A549 (cell line): ENCODE data around the gene SACM1L. TPM values are rescaled to one million over a fixed set of nuclear protein-coding genes. Genes with fewer than 3 reads are reported as not detected.

Experiments used
- ATAC-seq, 2 experiments: fragments of 200-7000 bp in 1 of 2; fragments of >200 bp in 1 of 2; cut with Nextera tagmentation in 1 of 2; cut with Tn5 transposase in 1 of 2; 3 replicates each; pipeline versions ENCODE4 v1.8.0 to v1.9.1; 2018 to 2020; ENCODE audit warnings: mild to moderate bottlenecking in 1 of 2, moderate library complexity in 1 of 2
- CTCF ChIA-PET: fragments of 300-600 bp; sonication (Branson Sonifier 250); formaldehyde crosslinking; extraction: SDS; loops from one replicate; lab custom pipeline; 2021; ENCODE audit warnings: antibody characterized with exemption, inconsistent platforms; lab: Yijun Ruan, JAX
- POLR2A ChIA-PET: fragments of 350-600 bp; formaldehyde crosslinking; extraction: SDS; loops from one replicate; lab custom pipeline; 2021; ENCODE audit warnings: antibody characterized with exemption, inconsistent platforms; lab: Yijun Ruan, JAX
- DNase-seq, 2 experiments: peaks; one replicate each; pipeline versions ENCODE4 v3.0.0 to v3.0.0-alpha.2; 2011 to 2016; ENCODE audit warnings: low read depth in 1 of 2, low spot score in 1 of 2
- FAIRE-seq: peaks from 2 replicates; lab custom pipeline; 2011; peaks lifted over from hg19 to GRCh38; lab: Jason Lieb, UNC
- H3K27ac ChIP-seq, 2 experiments: fragments of >200 bp; sonication (Bioruptor Twin); formaldehyde crosslinking; 3 replicates each; pipeline ENCODE4 v1.5.1; 2016 to 2017
- H3K4me1 ChIP-seq: fragments of >200 bp; sonication (Bioruptor Twin); formaldehyde crosslinking; 3 replicates; pipeline ENCODE4 v1.6.1; 2016
- H3K4me2 ChIP-seq: fragments of >200 bp; sonication (Bioruptor Twin); formaldehyde crosslinking; 3 replicates; pipeline ENCODE4 v1.6.1; 2016
- H3K4me3 ChIP-seq: fragments of >200 bp; sonication (Bioruptor Twin); formaldehyde crosslinking; 3 replicates; pipeline ENCODE4 v1.5.1; 2016
- H3K9me3 ChIP-seq: fragments of >200 bp; sonication (Bioruptor Twin); formaldehyde crosslinking; 3 replicates; pipeline ENCODE4 v1.6.1; 2016
- BHLHE40 ChIP-seq: IDR thresholded peaks from 2 replicates; pipeline ENCODE4 v1.6.1; 2012; ENCODE audit warnings: low read depth, low read length, inconsistent platforms
- E2F6 ChIP-seq: IDR thresholded peaks from 2 replicates; pipeline ENCODE4 v1.6.1; 2012; ENCODE audit warnings: low read depth, borderline replicate concordance
- ESRRA ChIP-seq: fragments of 150-350 bp; IDR thresholded peaks from 2 replicates; pipeline ENCODE4 v1.6.1; 2014; ENCODE audit warnings: mild to moderate bottlenecking, low read length, borderline replicate concordance
- HES2 ChIP-seq: fragments of >200 bp; sonication (Bioruptor Twin); formaldehyde crosslinking; IDR thresholded peaks from 2 replicates; pipeline ENCODE4 v1.6.1; 2016
- NPAS2 ChIP-seq: fragments of 250-450 bp; sonication (Bioruptor Pico); IDR thresholded peaks from 2 replicates; pipeline ENCODE4 v1.8.0; 2022; ENCODE audit warnings: mild to moderate bottlenecking, moderate library complexity, borderline replicate concordance
- RCOR1 ChIP-seq: fragments of 150-350 bp; IDR thresholded peaks from 2 replicates; pipeline ENCODE4 v1.6.1; 2014; ENCODE audit warnings: antibody characterized with exemption, low read length, low read depth
- REST ChIP-seq: fragments of 200-600 bp; sonication (generic); IDR thresholded peaks from 2 replicates; pipeline ENCODE4 v1.6.1; 2016; ENCODE audit warnings: antibody characterized with exemption, mild to moderate bottlenecking, moderate library complexity
- SREBF2 ChIP-seq: fragments of 450-650 bp; IDR thresholded peaks from 2 replicates; pipeline ENCODE4 v1.6.1; 2014; ENCODE audit warnings: mild to moderate bottlenecking, moderate library complexity
- WGBS: methylation state at CpG from one replicate; pipeline ENCODE4 v1.1.6; 2017; ENCODE audit errors: missing lambda C conversion rate; 5-methylcytosine and 5-hydroxymethylcytosine counted together
- polyA plus RNA-seq, 4 experiments: library from polyadenylated mRNA; depleted of rRNA in 3 of 4; stranded (reverse); fragments of >200 nt; fragmentation: RNase III in 1 of 4; extraction: RNeasy Plus Mini Kit Qiagen cat#74134 plus additional on column Dnase treatment in 1 of 4; gene quantifications; 2 replicates in 3 of 4; 3 replicates in 1 of 4; pipeline ENCODE4 v1.2.3, GENCODE V29; 2011 to 2017
- TF ChIP-seq, protein P1 (sequence below): fragments of >200 bp; sonication (Bioruptor Twin); formaldehyde crosslinking; IDR thresholded peaks from 3 replicates; pipeline ENCODE4 v1.5.1; 2016
- TF ChIP-seq, protein P2 (sequence below): fragments of 250-450 bp; sonication (Bioruptor Pico); IDR thresholded peaks from 2 replicates; pipeline ENCODE4 v1.5.0; 2021; ENCODE audit warnings: mild to moderate bottlenecking, moderate library complexity, borderline replicate concordance

SACM1L gene
- polyA plus RNA-seq, 2 of the 4 experiments (the other 2 are of a cell fraction) = 21.1 to 27.8 TPM

DNA sequence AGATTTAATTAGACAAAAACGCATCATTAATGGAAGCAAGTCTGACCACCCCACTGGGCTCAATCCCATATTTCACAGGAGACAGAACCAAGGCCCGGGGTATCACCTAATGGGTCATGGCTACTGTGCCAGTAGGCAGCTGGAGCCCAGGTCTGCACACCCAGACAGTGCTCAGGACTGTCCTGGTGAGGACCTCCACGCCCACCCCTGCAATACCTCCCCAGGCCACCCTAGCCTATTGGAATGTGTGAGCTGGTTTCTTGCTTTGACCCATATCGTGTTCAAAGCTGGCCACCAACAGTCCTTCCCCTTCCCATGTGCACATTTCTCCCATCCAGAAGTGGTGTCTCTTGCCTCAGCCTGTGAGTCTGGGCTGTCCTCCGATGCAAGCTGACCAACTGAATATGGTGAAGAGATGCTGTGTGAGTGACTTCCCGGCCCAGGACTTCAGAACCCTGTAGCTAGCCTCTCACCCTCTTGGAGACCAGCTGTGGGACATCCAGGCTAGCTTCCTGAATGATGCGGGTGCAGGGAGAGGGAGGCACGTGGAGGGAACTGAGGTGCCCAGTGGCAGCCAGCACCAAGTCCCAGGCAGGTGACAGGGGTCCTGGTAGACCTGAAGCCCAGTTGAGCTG, 88.0 kb downstream of the SACM1L start (continued):
- TF ChIP-seq, protein P1, sequence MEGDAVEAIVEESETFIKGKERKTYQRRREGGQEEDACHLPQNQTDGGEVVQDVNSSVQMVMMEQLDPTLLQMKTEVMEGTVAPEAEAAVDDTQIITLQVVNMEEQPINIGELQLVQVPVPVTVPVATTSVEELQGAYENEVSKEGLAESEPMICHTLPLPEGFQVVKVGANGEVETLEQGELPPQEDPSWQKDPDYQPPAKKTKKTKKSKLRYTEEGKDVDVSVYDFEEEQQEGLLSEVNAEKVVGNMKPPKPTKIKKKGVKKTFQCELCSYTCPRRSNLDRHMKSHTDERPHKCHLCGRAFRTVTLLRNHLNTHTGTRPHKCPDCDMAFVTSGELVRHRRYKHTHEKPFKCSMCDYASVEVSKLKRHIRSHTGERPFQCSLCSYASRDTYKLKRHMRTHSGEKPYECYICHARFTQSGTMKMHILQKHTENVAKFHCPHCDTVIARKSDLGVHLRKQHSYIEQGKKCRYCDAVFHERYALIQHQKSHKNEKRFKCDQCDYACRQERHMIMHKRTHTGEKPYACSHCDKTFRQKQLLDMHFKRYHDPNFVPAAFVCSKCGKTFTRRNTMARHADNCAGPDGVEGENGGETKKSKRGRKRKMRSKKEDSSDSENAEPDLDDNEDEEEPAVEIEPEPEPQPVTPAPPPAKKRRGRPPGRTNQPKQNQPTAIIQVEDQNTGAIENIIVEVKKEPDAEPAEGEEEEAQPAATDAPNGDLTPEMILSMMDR = no peak

DNA sequence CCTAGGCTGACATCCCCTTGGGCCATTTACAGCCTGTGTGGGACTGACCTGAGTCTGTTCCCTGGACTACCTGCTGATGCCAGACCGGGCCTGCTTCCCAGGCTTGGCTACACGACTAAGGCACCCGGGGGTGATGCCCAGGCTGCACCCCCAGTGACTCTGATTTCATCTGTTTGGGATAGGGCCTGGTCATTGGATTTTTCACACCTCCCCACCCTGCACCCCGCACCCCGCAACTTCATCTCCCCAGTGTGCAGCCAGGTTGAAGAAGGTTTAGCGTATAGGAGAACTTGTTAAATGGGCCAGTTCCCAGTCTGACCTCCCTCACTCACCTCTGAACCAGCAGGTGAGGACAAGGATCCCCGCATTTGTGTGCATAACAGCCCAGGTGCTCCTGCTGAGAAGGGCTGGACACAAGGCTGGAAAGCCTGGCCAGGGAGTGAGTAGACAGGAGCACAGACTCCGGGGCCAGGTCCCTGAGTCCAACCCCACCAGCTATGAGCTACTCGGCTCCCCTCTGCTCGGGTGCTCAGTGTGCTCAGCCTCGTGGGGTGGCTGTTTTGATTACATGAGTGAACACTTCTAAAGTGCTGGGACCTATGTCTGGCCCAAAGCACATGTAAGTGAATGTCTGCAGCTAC, 88.7 kb downstream of the SACM1L start:
- CTCF ChIA-PET = interaction anchor here (1.2 kb wide), 1 partner anchor 12 kb away, joined by 3 read pairs; no protein-coding TSS in a partner anchor

DNA sequence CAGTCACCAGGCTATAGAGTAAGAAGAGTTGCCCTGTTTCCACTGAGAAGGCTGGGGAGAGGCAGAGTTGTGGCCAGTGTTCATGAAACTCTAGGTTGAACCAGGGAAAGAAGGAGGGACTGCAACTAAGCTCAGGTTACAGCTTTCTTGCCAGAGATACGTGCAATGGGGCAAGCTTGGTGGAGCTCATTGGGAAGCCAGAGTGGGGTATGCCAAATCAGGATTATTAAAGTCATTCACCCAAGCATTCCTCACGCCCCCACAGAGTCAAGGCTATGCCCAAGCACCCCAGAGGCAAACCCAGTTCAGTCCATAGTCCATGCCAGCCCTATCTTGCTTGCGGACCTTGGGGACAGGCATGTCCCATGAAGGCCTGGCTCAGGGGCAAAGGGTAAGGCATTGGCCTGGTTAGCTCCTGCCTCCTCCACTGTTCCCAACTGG, 89.6 kb downstream of the SACM1L start:
- no peak for DNase-seq
- 55% methylated on average over 2 of the region's 3 CpGs for WGBS
- ChIA-PET POLR2A (no interaction called here), CTCF (interaction anchor here (0.6 kb wide), 1 partner anchor 146 kb away, joined by 3 read pairs; no protein-coding TSS in a partner anchor)
- no peaks in the 10 kb centered on the region for H3K9me3 ChIP-seq
- TF ChIP-seq BHLHE40 = no peak
- no peak for TF ChIP-seq RCOR1
- TF ChIP-seq E2F6 = no peak
- TF ChIP-seq HES2 = no peak
- H3K4me3 ChIP-seq = no peak overlapping the region
- ATAC-seq = no peak
- H3K4me1 ChIP-seq = no peaks in the 10 kb centered on the region
- no peak overlapping the region for H3K4me2 ChIP-seq
- no peak overlapping the region for H3K27ac ChIP-seq
- no peak for FAIRE-seq

More for the DNA sequence above, 88.7 kb downstream of the SACM1L start:
- Histone ChIP-seq H3K27ac (no peak overlapping the region), H3K9me3 (no peaks in the 10 kb centered on the region), H3K4me1 (no peaks in the 10 kb centered on the region), H3K4me2 (no peak overlapping the region)
- no peak for TF ChIP-seq NPAS2 (CRISPR knock-in tag)
- no peak for TF ChIP-seq SREBF2
- TF ChIP-seq, protein P2, sequence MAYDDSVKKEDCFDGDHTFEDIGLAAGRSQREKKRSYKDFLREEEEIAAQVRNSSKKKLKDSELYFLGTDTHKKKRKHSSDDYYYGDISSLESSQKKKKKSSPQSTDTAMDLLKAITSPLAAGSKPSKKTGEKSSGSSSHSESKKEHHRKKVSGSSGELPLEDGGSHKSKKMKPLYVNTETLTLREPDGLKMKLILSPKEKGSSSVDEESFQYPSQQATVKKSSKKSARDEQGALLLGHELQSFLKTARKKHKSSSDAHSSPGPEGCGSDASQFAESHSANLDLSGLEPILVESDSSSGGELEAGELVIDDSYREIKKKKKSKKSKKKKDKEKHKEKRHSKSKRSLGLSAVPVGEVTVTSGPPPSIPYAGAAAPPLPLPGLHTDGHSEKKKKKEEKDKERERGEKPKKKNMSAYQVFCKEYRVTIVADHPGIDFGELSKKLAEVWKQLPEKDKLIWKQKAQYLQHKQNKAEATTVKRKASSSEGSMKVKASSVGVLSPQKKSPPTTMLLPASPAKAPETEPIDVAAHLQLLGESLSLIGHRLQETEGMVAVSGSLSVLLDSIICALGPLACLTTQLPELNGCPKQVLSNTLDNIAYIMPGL (CRISPR knock-in tag) = no peak
- no peak for TF ChIP-seq REST
- TF ChIP-seq ESRRA = no peak
- TF ChIP-seq, all 56 proteins: peak for 0
- no peak overlapping the region for H3K4me3 ChIP-seq
- FAIRE-seq (no peak), ATAC-seq (no peak), DNase-seq (no peak)
- POLR2A ChIA-PET = no interaction called here
- 48% methylated on average over 6 of the region's 11 CpGs for WGBS
